Liver (tissue), 9 donors: ENCODE measurements around the gene PCBP4. TPM values are rescaled to one million over a fixed set of nuclear protein-coding genes. Genes with fewer than 3 reads are reported as not detected.

Experiments used
- DNase-seq: peaks from one replicate; pipeline ENCODE4 v3.0.0-alpha.2; 2017; ENCODE audit warnings: low spot score
- H3K27ac ChIP-seq, 2 donors: one replicate each; pipeline ENCODE4 v1.7.0; 2013; ENCODE audit warnings: inconsistent platforms in 2 of 2, low read length in 2 of 2, control low read depth in 1 of 2, low read depth in 1 of 2, mild to moderate bottlenecking in 1 of 2
- H3K27me3 ChIP-seq, 4 donors: one replicate each; pipeline versions ENCODE4 v1.6.1 to v1.7.0; 2013; ENCODE audit warnings: low read length in 3 of 4, inconsistent platforms in 1 of 4, mild to moderate bottlenecking in 1 of 4, moderate library complexity in 1 of 4; ENCODE audit not compliant: control insufficient read depth in 4 of 4, insufficient read depth in 4 of 4
- H3K36me3 ChIP-seq, 4 donors: one replicate each; pipeline versions ENCODE4 v1.6.1 to v1.7.0; 2013; ENCODE audit warnings: low read length in 3 of 4, mild to moderate bottlenecking in 3 of 4, low read depth in 1 of 4, moderate library complexity in 1 of 4; ENCODE audit not compliant: control insufficient read depth in 4 of 4, insufficient read depth in 3 of 4
- H3K4me1 ChIP-seq, 4 donors: one replicate each; pipeline versions ENCODE4 v1.6.1 to v1.7.0; 2013; ENCODE audit warnings: low read length in 3 of 4, mild to moderate bottlenecking in 3 of 4, moderate library complexity in 1 of 4; ENCODE audit not compliant: control insufficient read depth in 4 of 4, insufficient read depth in 4 of 4
- H3K4me3 ChIP-seq, 3 donors: one replicate each; pipeline versions ENCODE4 v1.6.1 to v1.7.0; 2013; ENCODE audit warnings: low read length in 3 of 3, control low read depth in 1 of 3, low read depth in 1 of 3, mild to moderate bottlenecking in 1 of 3
- H3K9ac ChIP-seq, 2 donors: one replicate each; pipeline ENCODE4 v1.7.0; 2013; ENCODE audit warnings: low read length in 2 of 2, mild to moderate bottlenecking in 2 of 2, moderate library complexity in 2 of 2, control low read depth in 1 of 2, low read depth in 1 of 2
- H3K9me3 ChIP-seq, 4 donors: one replicate each; pipeline versions ENCODE4 v1.6.1 to v1.7.0; 2013; ENCODE audit warnings: low read length in 3 of 4; ENCODE audit not compliant: control insufficient read depth in 4 of 4
- EGR1 ChIP-seq, 2 donors: IDR thresholded peaks; 2 replicates each; pipeline ENCODE4 v1.6.1; 2016 to 2018; ENCODE audit warnings: antibody characterized with exemption in 2 of 2, low read depth in 2 of 2
- FOXA1 ChIP-seq: IDR thresholded peaks from 2 replicates; pipeline ENCODE4 v1.6.1; 2016; ENCODE audit warnings: antibody characterized with exemption
- FOXA2 ChIP-seq: IDR thresholded peaks from 2 replicates; pipeline ENCODE4 v1.6.1; 2016; ENCODE audit warnings: antibody characterized with exemption
- GABPA ChIP-seq, 2 donors: IDR thresholded peaks in 1 of 2; conservative IDR thresholded peaks in 1 of 2; 2 replicates each; pipeline ENCODE4 v1.6.1; 2016; ENCODE audit warnings: antibody characterized with exemption in 2 of 2, mild to moderate bottlenecking in 1 of 2, moderate library complexity in 1 of 2
- HNF4G ChIP-seq: IDR thresholded peaks from 2 replicates; pipeline ENCODE4 v1.6.1; 2016; ENCODE audit warnings: antibody characterized with exemption
- JUND ChIP-seq, 2 donors: IDR thresholded peaks; 2 replicates each; pipeline ENCODE4 v1.6.1; 2016; ENCODE audit warnings: antibody characterized with exemption in 2 of 2
- NR2F2 ChIP-seq: IDR thresholded peaks from 2 replicates; pipeline ENCODE4 v1.6.1; 2016; ENCODE audit warnings: antibody characterized with exemption
- RAD21 ChIP-seq, 2 donors: IDR thresholded peaks; 2 replicates each; pipeline ENCODE4 v1.6.1; 2016; ENCODE audit warnings: antibody characterized with exemption in 2 of 2, mild to moderate bottlenecking in 2 of 2
- RXRA ChIP-seq, 2 donors: IDR thresholded peaks; 2 replicates each; pipeline ENCODE4 v1.6.1; 2017 to 2018; ENCODE audit warnings: antibody characterized with exemption in 2 of 2, mild to moderate bottlenecking in 1 of 2
- SP1 ChIP-seq: IDR thresholded peaks from 2 replicates; pipeline ENCODE4 v1.6.1; 2018; ENCODE audit warnings: antibody characterized with exemption, mild to moderate bottlenecking
- TAF1 ChIP-seq: conservative IDR thresholded peaks from 2 replicates; pipeline ENCODE4 v1.6.1; 2016; ENCODE audit warnings: antibody characterized with exemption, mild to moderate bottlenecking
- YY1 ChIP-seq: IDR thresholded peaks from 2 replicates; pipeline ENCODE4 v1.6.1; 2016; ENCODE audit warnings: antibody characterized with exemption, mild to moderate bottlenecking
- WGBS: extraction: QIAGEN DNeasy Blood & Tissue Kit; methylation state at CpG from one replicate; pipeline ENCODE4 v1.1.7; 2013; 5-methylcytosine and 5-hydroxymethylcytosine counted together
- polyA plus RNA-seq, 2 donors: library from polyadenylated mRNA; stranded (reverse) in 1 of 2; unstranded in 1 of 2; fragments of 200-250 nt in 1 of 2; fragments of >200 nt in 1 of 2; fragmentation: Nextera tagmentation in 1 of 2; extraction: Ambion mirVana in 1 of 2; gene quantifications; one replicate each; pipeline versions ENCODE4 v1.2.1 to v1.2.3, GENCODE V29; 2013 to 2015
- total RNA-seq, 2 donors: library from RNA; depleted of rRNA; stranded (reverse); fragments of >200 nt; gene quantifications; one replicate each; pipeline ENCODE4 v1.2.3, GENCODE V29; 2014
- TF ChIP-seq, protein P1 (sequence below): IDR thresholded peaks from 2 replicates; pipeline ENCODE4 v1.6.1; 2016; ENCODE audit warnings: antibody characterized with exemption
- TF ChIP-seq, protein P2 (sequence below): IDR thresholded peaks from 2 replicates; pipeline ENCODE4 v1.6.1; 2016; ENCODE audit warnings: antibody characterized with exemption
- TF ChIP-seq, protein P3 (sequence below): fragments of 150-350 bp; IDR thresholded peaks from 2 replicates; pipeline ENCODE4 v1.5.1; 2017; ENCODE audit warnings: improper control_type of control experiment, low read depth, low read length; ENCODE audit not compliant: missing input control
- TF ChIP-seq, protein P4 (sequence below): IDR thresholded peaks from 2 replicates; pipeline ENCODE4 v1.6.1; 2016; ENCODE audit warnings: antibody characterized with exemption, mild to moderate bottlenecking
- donor health status: healthy.
- donor health status: healthy.
- donor health status: healthy.
- donor health status: healthy.
- donor health status: healthy.

Gene PCBP4
- total and polyA plus RNA-seq, 4 donors = 2.7 to 7.9 (median 4.5) TPM

DNA sequence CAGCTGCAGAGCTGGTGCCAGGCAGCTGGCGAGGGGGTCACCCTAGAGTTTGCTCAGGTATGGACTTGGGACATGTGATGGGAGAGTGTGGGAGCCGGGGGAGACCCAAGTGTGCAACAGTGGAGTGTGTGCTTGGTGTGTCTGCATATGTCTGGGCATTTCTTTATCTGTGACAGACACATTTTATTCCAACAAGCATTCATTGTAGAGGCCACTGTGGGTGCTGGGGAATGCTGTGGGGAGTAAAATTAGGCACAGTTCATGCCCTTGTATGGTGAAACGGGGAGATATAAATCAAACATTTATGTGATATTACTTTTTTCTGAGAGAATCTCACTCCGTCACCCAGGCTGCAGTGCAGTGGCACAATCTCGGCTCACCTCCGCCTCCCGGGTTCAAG is 20.3 kb upstream of the PCBP4 start:
- H3K9ac ChIP-seq = no peak overlapping the region
- WGBS = 94% methylated on average over 7 of the region's 7 CpGs
- DNase-seq = no peak
- H3K27me3 ChIP-seq = no peaks in the 10 kb centered on the region
- H3K9me3 ChIP-seq = no peaks in the 10 kb centered on the region
- no peak overlapping the region for H3K27ac ChIP-seq
- H3K4me1 ChIP-seq = peaks cover 5 to 30% (median 19%) of the 10 kb centered on the region in 4 donors
- H3K36me3 ChIP-seq = peaks cover under 1 to 8% (median 5%) of the 10 kb centered on the region in 4 donors
- H3K4me3 ChIP-seq = no peak overlapping the region
- TF ChIP-seq, protein P1, sequence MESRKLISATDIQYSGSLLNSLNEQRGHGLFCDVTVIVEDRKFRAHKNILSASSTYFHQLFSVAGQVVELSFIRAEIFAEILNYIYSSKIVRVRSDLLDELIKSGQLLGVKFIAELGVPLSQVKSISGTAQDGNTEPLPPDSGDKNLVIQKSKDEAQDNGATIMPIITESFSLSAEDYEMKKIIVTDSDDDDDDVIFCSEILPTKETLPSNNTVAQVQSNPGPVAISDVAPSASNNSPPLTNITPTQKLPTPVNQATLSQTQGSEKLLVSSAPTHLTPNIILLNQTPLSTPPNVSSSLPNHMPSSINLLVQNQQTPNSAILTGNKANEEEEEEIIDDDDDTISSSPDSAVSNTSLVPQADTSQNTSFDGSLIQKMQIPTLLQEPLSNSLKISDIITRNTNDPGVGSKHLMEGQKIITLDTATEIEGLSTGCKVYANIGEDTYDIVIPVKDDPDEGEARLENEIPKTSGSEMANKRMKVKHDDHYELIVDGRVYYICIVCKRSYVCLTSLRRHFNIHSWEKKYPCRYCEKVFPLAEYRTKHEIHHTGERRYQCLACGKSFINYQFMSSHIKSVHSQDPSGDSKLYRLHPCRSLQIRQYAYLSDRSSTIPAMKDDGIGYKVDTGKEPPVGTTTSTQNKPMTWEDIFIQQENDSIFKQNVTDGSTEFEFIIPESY = no peak
- TF ChIP-seq FOXA1 (no peak), YY1 (no peak), GABPA (IDR thresholded peaks at IDR 0.05 in 1 of 2, conservative IDR thresholded peaks at IDR 0.05 in 1 of 2) (no peak), SP1 (no peak), HNF4G (no peak), EGR1 (IDR thresholded peaks at IDR 0.05; ENCODE audit: low read depth in 2 of 2) (no peak), RAD21 (IDR thresholded peaks at IDR 0.05) (no peak), FOXA2 (no peak), RXRA (IDR thresholded peaks at IDR 0.05) (no peak), NR2F2 (no peak), JUND (IDR thresholded peaks at IDR 0.05) (no peak), TAF1 (no peak)
- TF ChIP-seq, protein P2, sequence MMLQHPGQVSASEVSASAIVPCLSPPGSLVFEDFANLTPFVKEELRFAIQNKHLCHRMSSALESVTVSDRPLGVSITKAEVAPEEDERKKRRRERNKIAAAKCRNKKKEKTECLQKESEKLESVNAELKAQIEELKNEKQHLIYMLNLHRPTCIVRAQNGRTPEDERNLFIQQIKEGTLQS = no peak
- TF ChIP-seq, protein P3, sequence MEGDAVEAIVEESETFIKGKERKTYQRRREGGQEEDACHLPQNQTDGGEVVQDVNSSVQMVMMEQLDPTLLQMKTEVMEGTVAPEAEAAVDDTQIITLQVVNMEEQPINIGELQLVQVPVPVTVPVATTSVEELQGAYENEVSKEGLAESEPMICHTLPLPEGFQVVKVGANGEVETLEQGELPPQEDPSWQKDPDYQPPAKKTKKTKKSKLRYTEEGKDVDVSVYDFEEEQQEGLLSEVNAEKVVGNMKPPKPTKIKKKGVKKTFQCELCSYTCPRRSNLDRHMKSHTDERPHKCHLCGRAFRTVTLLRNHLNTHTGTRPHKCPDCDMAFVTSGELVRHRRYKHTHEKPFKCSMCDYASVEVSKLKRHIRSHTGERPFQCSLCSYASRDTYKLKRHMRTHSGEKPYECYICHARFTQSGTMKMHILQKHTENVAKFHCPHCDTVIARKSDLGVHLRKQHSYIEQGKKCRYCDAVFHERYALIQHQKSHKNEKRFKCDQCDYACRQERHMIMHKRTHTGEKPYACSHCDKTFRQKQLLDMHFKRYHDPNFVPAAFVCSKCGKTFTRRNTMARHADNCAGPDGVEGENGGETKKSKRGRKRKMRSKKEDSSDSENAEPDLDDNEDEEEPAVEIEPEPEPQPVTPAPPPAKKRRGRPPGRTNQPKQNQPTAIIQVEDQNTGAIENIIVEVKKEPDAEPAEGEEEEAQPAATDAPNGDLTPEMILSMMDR = no peak
- TF ChIP-seq, protein P4, sequence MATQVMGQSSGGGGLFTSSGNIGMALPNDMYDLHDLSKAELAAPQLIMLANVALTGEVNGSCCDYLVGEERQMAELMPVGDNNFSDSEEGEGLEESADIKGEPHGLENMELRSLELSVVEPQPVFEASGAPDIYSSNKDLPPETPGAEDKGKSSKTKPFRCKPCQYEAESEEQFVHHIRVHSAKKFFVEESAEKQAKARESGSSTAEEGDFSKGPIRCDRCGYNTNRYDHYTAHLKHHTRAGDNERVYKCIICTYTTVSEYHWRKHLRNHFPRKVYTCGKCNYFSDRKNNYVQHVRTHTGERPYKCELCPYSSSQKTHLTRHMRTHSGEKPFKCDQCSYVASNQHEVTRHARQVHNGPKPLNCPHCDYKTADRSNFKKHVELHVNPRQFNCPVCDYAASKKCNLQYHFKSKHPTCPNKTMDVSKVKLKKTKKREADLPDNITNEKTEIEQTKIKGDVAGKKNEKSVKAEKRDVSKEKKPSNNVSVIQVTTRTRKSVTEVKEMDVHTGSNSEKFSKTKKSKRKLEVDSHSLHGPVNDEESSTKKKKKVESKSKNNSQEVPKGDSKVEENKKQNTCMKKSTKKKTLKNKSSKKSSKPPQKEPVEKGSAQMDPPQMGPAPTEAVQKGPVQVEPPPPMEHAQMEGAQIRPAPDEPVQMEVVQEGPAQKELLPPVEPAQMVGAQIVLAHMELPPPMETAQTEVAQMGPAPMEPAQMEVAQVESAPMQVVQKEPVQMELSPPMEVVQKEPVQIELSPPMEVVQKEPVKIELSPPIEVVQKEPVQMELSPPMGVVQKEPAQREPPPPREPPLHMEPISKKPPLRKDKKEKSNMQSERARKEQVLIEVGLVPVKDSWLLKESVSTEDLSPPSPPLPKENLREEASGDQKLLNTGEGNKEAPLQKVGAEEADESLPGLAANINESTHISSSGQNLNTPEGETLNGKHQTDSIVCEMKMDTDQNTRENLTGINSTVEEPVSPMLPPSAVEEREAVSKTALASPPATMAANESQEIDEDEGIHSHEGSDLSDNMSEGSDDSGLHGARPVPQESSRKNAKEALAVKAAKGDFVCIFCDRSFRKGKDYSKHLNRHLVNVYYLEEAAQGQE = no peak
